K562 (cell line): ENCODE measurements around the gene DOP1A. TPM values are rescaled to one million over a fixed set of nuclear protein-coding genes. Genes with fewer than 3 reads are reported as not detected.

ENCODE experiments used
- ATAC-seq: fragments of 200-7000 bp; cut with Tn5 transposase; 3 replicates; pipeline ENCODE4 v1.9.1; 2020; ENCODE audit warnings: moderate library complexity
- BruUV-seq: library from RNA; stranded (reverse); fragments of 400-500 nt; replicated peaks from 2 replicates; lab custom pipeline; 2021; lab: Mats Ljungman, UMichigan
- CTCF ChIA-PET: fragments of 300-600 bp; formaldehyde crosslinking; extraction: SDS; loops from one replicate; lab custom pipeline; 2021; ENCODE audit warnings: low intra/inter-chr PET ratio; lab: Yijun Ruan, JAX
- POLR2A ChIA-PET: fragments of 300-600, 350-650 bp; sonication (Branson Sonifier 250); formaldehyde crosslinking; extraction: SDS; loops from one replicate; lab custom pipeline; 2021; ENCODE audit warnings: antibody characterized with exemption, inconsistent platforms; lab: Yijun Ruan, JAX
- DNase-seq, 4 experiments: peaks; one replicate each; pipeline versions ENCODE4 v3.0.0 to v3.0.0-alpha.2; 2011 to 2018; ENCODE audit warnings: low spot score in 3 of 4, mixed read lengths in 3 of 4; ENCODE audit errors: extremely low read depth in 1 of 4
- FAIRE-seq: peaks from 2 replicates; lab custom pipeline; 2011; peaks lifted over from hg19 to GRCh38; lab: Jason Lieb, UNC
- H2AFZ ChIP-seq: 2 replicates; pipeline ENCODE4 v1.6.0; 2011; ENCODE audit warnings: low read depth, low read length, control low read depth, inconsistent platforms
- H3K27ac ChIP-seq: fragments of 200-600 bp; 3 replicates; pipeline ENCODE4 v1.8.0; 2011; ENCODE audit warnings: low read depth, mild to moderate bottlenecking, control low read depth, inconsistent platforms, low read length, moderate library complexity, mixed read lengths; ENCODE audit errors: extremely low read depth
- H3K27me3 ChIP-seq, 2 experiments: fragments of 300-600 bp in 1 of 2; 2 replicates in 1 of 2; 3 replicates in 1 of 2; pipeline versions ENCODE4 v1.6.0 to v1.8.0; 2011; ENCODE audit warnings: inconsistent platforms in 2 of 2, low read length in 2 of 2, mild to moderate bottlenecking in 1 of 2, mixed read lengths in 1 of 2, moderate library complexity in 1 of 2; ENCODE audit not compliant: control insufficient read depth in 2 of 2, insufficient read depth in 2 of 2
- H3K36me3 ChIP-seq: fragments of 300-600 bp; 3 replicates; pipeline ENCODE4 v1.8.0; 2011; ENCODE audit warnings: mild to moderate bottlenecking, low read length, inconsistent platforms; ENCODE audit not compliant: control insufficient read depth, insufficient read depth
- H3K4me1 ChIP-seq, 2 experiments: fragments of 200-600 bp in 1 of 2; replicated peaks in 1 of 2; 2 replicates in 1 of 2; 3 replicates in 1 of 2; pipeline versions ENCODE4 v1.5.1 to v1.8.0; 2011; ENCODE audit warnings: inconsistent platforms in 2 of 2, low read length in 2 of 2, mild to moderate bottlenecking in 1 of 2, mixed read lengths in 1 of 2, moderate library complexity in 1 of 2; ENCODE audit not compliant: control insufficient read depth in 2 of 2, insufficient read depth in 2 of 2
- H3K4me2 ChIP-seq: 2 replicates; pipeline ENCODE4 v1.6.1; 2011; ENCODE audit warnings: low read length, control low read depth, inconsistent platforms, mixed read lengths; ENCODE audit not compliant: insufficient read depth
- H3K4me3 ChIP-seq: fragments of 200-600 bp; sonication (generic), shearing (Covaris generic); 2 replicates; pipeline ENCODE4 v1.5.1; 2016; ENCODE audit warnings: control low read depth, inconsistent platforms
- H3K79me2 ChIP-seq: fragments of 200-600 bp; 3 replicates; pipeline ENCODE4 v1.8.0; 2011; ENCODE audit warnings: low read length, inconsistent platforms; ENCODE audit not compliant: control insufficient read depth, insufficient read depth
- H3K9ac ChIP-seq, 2 experiments: 2 replicates each; pipeline versions ENCODE4 v1.6.0 to v1.6.1; 2011; ENCODE audit warnings: low read depth in 2 of 2, low read length in 2 of 2, control low read depth in 1 of 2, inconsistent platforms in 1 of 2, mild to moderate bottlenecking in 1 of 2, mixed read lengths in 1 of 2; ENCODE audit not compliant: insufficient read depth in 1 of 2
- H3K9me1 ChIP-seq: one replicate; pipeline ENCODE4 v1.6.0; 2011; ENCODE audit warnings: inconsistent platforms, mild to moderate bottlenecking, low read length, moderate library complexity; ENCODE audit not compliant: control insufficient read depth, insufficient read depth
- H3K9me3 ChIP-seq: replicated peaks from 2 replicates; pipeline ENCODE4 v1.5.1; 2011; ENCODE audit warnings: low read depth, low read length, inconsistent platforms; ENCODE audit not compliant: control insufficient read depth, insufficient read depth
- H4K20me1 ChIP-seq: replicated peaks from 2 replicates; pipeline ENCODE4 v1.6.1; 2011; ENCODE audit warnings: low read length, inconsistent platforms, mixed read lengths; ENCODE audit not compliant: control insufficient read depth, insufficient read depth
- PRDM10 ChIP-seq: fragments of 450-650 bp; IDR thresholded peaks from 2 replicates; pipeline ENCODE4 v1.6.1; 2018; ENCODE audit not compliant: partially characterized antibody
- ZNF280A ChIP-seq: fragments of 450-650 bp; IDR thresholded peaks from 2 replicates; pipeline ENCODE4 v1.6.1; 2018; ENCODE audit warnings: mild to moderate bottlenecking, low read depth; ENCODE audit not compliant: partially characterized antibody
- WGBS: fragments of 100-300 bp; shearing (Covaris generic); methylation state at CpG from one replicate; pipeline ENCODE4 v1.1.6; 2016; ENCODE audit warnings: low coverage, mixed read lengths; ENCODE audit not compliant: insufficient coverage; ENCODE audit errors: missing lambda C conversion rate; 5-methylcytosine and 5-hydroxymethylcytosine counted together
- in situ Hi-C: fragments of 300-500 bp; cut with MboI; formaldehyde crosslinking; loops from 4 replicates; pipeline ENCODE4 v1.15.0; 2018; ENCODE audit warnings: inconsistent platforms, mixed read lengths
- intact Hi-C: fragments of 100-400 bp; cut with micrococcal nuclease; formaldehyde crosslinking; loops from 2 replicates; pipeline ENCODE4 v1.14.2; 2022
- polyA plus RNA-seq, 8 experiments: library from polyadenylated mRNA; depleted of rRNA in 4 of 8; stranded (reverse) in 5 of 8; unstranded in 3 of 8; fragments of >200 nt; fragmentation: Nextera tagmentation in 2 of 8; fragmentation: Illumina TruSeq in 1 of 8; extraction: Ambion mirVana in 2 of 8; extraction: Trizol in 1 of 8; gene quantifications; 2 replicates each; pipeline versions ENCODE4 v1.2.1 to v1.2.3, GENCODE V29; 2011 to 2014; ENCODE audit warnings: inconsistent platforms in 1 of 8, missing spikeins in 1 of 8
- total RNA-seq, 7 experiments: library from RNA; depleted of rRNA in 6 of 7; stranded (reverse); fragments of >200 nt in 6 of 7; fragmentation: Illumina TruSeq in 2 of 7; extraction: Trizol in 2 of 7; gene quantifications; 2 replicates each; pipeline versions ENCODE4 v1.2.1 to v1.2.3, GENCODE V29; 2011 to 2021; ENCODE audit warnings: low replicate concordance in 1 of 7

DOP1A gene
- total and polyA plus RNA-seq, 9 of the 15 experiments (the other 6 are each of a cell fraction or from before 2014, with no cell fraction given) = 0.75 to 10.5 (median 4.4) TPM

GRCh38 chr6:83199863-83200225, 132.4 kb downstream of the DOP1A start:
- intact Hi-C loops (no loop called here), in situ Hi-C loops (loop anchor here (25.0 kb wide), 1 partner anchor 963 kb away; the partner anchor contains the start of gene IBTK)
- Histone ChIP-seq H3K79me2 (no peaks in the 10 kb centered on the region), H3K36me3 (peaks cover 8% of the 10 kb centered on the region; the same call in 2 of the 3 replicates), H3K9ac (no peak overlapping the region), H3K9me1 (no peaks in the 10 kb centered on the region), H3K27me3 (no peaks in the 10 kb centered on the region), H2AFZ (no peak overlapping the region), H3K4me2 (no peak overlapping the region), H3K27ac (no peak overlapping the region), H3K4me1 (no peaks in the 10 kb centered on the region), H3K4me3 (no peak overlapping the region), H4K20me1 (no peaks in the 10 kb centered on the region), H3K9me3 (no peaks in the 10 kb centered on the region)
- no peak for DNase-seq
- POLR2A ChIA-PET = no interaction called here
- TF ChIP-seq ZNF280A = no peak
- no peak for TF ChIP-seq PRDM10
- no peak for FAIRE-seq
- 44% methylated on average over 2 of the region's 2 CpGs for WGBS
- BruUV-seq = no TSS peak
- CTCF ChIA-PET = no interaction called here
- no peak for ATAC-seq
